ENCODE results near the gene PLEK. TPM values are rescaled to one million over a fixed set of nuclear protein-coding genes. Genes with fewer than 3 reads are reported as not detected.
A peak's percentile ranks its signal among the peaks of the same experiment; 100 is the strongest.

Gene PLEK
- total and polyA plus RNA-seq, 9 of the 15 experiments (the other 6 are each of a cell fraction or from before 2014, with no cell fraction given): 0.14 to 1.2 (median 0.36) TPM

DNA sequence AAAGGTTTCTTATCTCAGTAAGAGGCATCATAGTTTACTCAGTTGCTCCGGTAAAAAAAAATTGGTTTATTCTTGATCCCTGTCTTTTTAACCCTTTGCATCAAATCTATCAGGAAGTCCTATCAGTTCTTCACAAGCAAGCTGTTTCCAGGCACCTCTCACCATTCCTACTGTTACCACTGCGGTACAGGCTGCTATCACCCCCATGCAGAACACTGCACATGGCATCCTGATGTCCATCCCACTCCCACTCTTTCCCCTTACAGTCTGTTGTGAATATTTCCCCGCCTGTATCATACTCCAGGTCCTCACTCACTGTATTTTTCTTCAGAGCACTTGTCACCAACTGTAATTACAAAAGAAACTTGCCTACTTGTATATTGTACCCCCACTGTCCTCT lies 40.0 kb upstream of the PLEK start:
- in situ Hi-C loops (cut with MboI): no loop called here

DNA sequence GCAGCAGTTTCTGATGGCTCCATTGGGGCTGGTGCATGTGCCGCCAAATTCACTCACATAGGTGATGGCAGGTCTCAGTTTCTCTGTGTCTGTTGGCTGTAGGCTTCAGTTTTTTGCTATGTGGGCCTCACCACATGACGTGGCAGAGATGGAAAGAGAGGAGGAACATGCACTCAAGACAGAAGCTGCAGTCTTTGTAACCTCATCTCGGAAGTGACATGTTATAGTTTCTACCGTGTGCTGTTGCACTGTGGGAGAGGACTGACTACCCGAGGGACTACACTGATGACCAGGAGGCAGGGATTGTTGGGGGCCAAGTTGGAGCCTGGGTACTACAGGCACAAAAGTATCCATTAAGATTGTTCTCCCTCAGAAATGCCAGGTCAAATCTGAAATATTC lies 36.2 kb upstream of the PLEK start:
- WGBS (ENCODE audit: insufficient coverage, low coverage, missing lambda C conversion rate): 28% methylated on average over 5 of the region's 5 CpGs
- intact Hi-C loops (cut with micrococcal nuclease): no loop called here
- ChIA-PET CTCF (ENCODE audit: low intra/inter-chr PET ratio) (no interaction called here), POLR2A (interaction anchor here (2.9 kb wide), 1 partner anchor 9 kb away, joined by 13 read pairs; the partner anchor contains the start of gene CNRIP1)
- in situ Hi-C loops (cut with MboI): no loop called here
- Histone ChIP-seq H3K79me2 (ENCODE audit: control insufficient read depth, insufficient read depth, low read length) (no peaks in the 10 kb centered on the region), H3K4me1 (replicated peaks in 1 of 2; ENCODE audit: control insufficient read depth in 2 of 2, insufficient read depth in 2 of 2, low read length in 2 of 2) (peaks cover 0 to 10% of the 10 kb centered on the region in 2 experiments; a peak in 1 of 5 replicates), H3K9ac (ENCODE audit: insufficient read depth in 1 of 2, low read depth in 2 of 2, low read length in 2 of 2) (no peak overlapping the region), H4K20me1 (replicated peaks; ENCODE audit: control insufficient read depth, insufficient read depth, low read length) (no peaks in the 10 kb centered on the region), H2AFZ (ENCODE audit: low read depth, low read length) (peak overlapping the region; percentile 81), H3K4me3 (no peak overlapping the region), H3K36me3 (ENCODE audit: control insufficient read depth, insufficient read depth, low read length) (no peaks in the 10 kb centered on the region), H3K4me2 (ENCODE audit: insufficient read depth, low read length) (no peak overlapping the region), H3K27ac (ENCODE audit: extremely low read depth, low read depth, low read length) (no peak overlapping the region), H3K27me3 (ENCODE audit: control insufficient read depth in 2 of 2, insufficient read depth in 2 of 2, low read length in 2 of 2) (no peaks in the 10 kb centered on the region), H3K9me1 (ENCODE audit: control insufficient read depth, insufficient read depth, low read length) (no peaks in the 10 kb centered on the region), H3K9me3 (replicated peaks; ENCODE audit: control insufficient read depth, insufficient read depth, low read depth, low read length) (no peaks in the 10 kb centered on the region)
- ATAC-seq (peak; percentile 50; the same call in 2 of the 3 replicates), DNase-seq (ENCODE audit: extremely low read depth in 1 of 4, low spot score in 3 of 4) (no peak), FAIRE-seq (no peak)
- BruUV-seq (replicated peaks): no TSS peak
- TF ChIP-seq MTF1 (CRISPR knock-in tag; IDR thresholded peaks at IDR 0.05; ENCODE audit: borderline replicate concordance) (no peak), SUPT5H (IDR thresholded peaks at IDR 0.05) (no peak), MTA3 (IDR thresholded peaks at IDR 0.05; ENCODE audit: borderline replicate concordance) (no peak), ZFPM2 (CRISPR knock-in tag; IDR thresholded peaks at IDR 0.05) (no peak), PHF20 (IDR thresholded peaks at IDR 0.05; ENCODE audit: partially characterized antibody) (no peak), PRPF4 (IDR thresholded peaks at IDR 0.05; ENCODE audit: insufficient read depth, low read depth, low read length, poor library complexity, severe bottlenecking) (no peak), ZNF785 (CRISPR knock-in tag; IDR thresholded peaks at IDR 0.05) (no peak), ZSCAN32 (CRISPR knock-in tag; IDR thresholded peaks at IDR 0.05) (no peak), ZNF274 (IDR thresholded peaks at IDR 0.05; ENCODE audit: borderline replicate concordance, low read depth, low read length) (no peak), PCBP2 (IDR thresholded peaks at IDR 0.05; ENCODE audit: low read depth, low read length, poor library complexity, severe bottlenecking) (no peak), GABPB1 (CRISPR knock-in tag; IDR thresholded peaks at IDR 0.05) (no peak)
- TF ChIP-seq, protein P1, sequence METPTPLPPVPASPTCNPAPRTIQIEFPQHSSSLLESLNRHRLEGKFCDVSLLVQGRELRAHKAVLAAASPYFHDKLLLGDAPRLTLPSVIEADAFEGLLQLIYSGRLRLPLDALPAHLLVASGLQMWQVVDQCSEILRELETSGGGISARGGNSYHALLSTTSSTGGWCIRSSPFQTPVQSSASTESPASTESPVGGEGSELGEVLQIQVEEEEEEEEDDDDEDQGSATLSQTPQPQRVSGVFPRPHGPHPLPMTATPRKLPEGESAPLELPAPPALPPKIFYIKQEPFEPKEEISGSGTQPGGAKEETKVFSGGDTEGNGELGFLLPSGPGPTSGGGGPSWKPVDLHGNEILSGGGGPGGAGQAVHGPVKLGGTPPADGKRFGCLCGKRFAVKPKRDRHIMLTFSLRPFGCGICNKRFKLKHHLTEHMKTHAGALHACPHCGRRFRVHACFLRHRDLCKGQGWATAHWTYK (CRISPR knock-in tag; IDR thresholded peaks at IDR 0.05): no peak

More for the DNA sequence above, 40.0 kb upstream of the PLEK start:
- FAIRE-seq (no peak), ATAC-seq (no peak), DNase-seq (ENCODE audit: extremely low read depth in 1 of 4, low spot score in 3 of 4) (peak in 3 of 4 experiments; percentile 40 to 60 (median 53))
- H3K9me1 ChIP-seq (ENCODE audit: control insufficient read depth, insufficient read depth, low read length): no peaks in the 10 kb centered on the region
- CTCF ChIA-PET (ENCODE audit: low intra/inter-chr PET ratio): no interaction called here
- H3K9me3 ChIP-seq (replicated peaks; ENCODE audit: control insufficient read depth, insufficient read depth, low read depth, low read length): no peaks in the 10 kb centered on the region
- H3K4me1 ChIP-seq (replicated peaks in 1 of 2; ENCODE audit: control insufficient read depth in 2 of 2, insufficient read depth in 2 of 2, low read length in 2 of 2): peaks cover 0 to 6% of the 10 kb centered on the region in 2 experiments; a peak in 1 of 5 replicates
- intact Hi-C loops (cut with micrococcal nuclease): no loop called here
- no peaks in the 10 kb centered on the region for H3K27me3 ChIP-seq (ENCODE audit: control insufficient read depth in 2 of 2, insufficient read depth in 2 of 2, low read length in 2 of 2)
- H3K9ac ChIP-seq (ENCODE audit: insufficient read depth in 1 of 2, low read depth in 2 of 2, low read length in 2 of 2): no peak overlapping the region
- no peaks in the 10 kb centered on the region for H3K79me2 ChIP-seq (ENCODE audit: control insufficient read depth, insufficient read depth, low read length)
- H4K20me1 ChIP-seq (replicated peaks; ENCODE audit: control insufficient read depth, insufficient read depth, low read length): no peaks in the 10 kb centered on the region
- no TSS peak for BruUV-seq (replicated peaks)
- peak; percentile 45; the same call in 1 of the 2 replicates for TF ChIP-seq CBFA2T2 (conservative IDR thresholded peaks at IDR 0.05)
- no peak for TF ChIP-seq EWSR1 (IDR thresholded peaks at IDR 0.05; ENCODE audit: borderline replicate concordance, low read depth, partially characterized antibody)
- peak; percentile 67 for TF ChIP-seq CBFA2T3 (IDR thresholded peaks at IDR 0.05)
- no peaks in the 10 kb centered on the region for H3K36me3 ChIP-seq (ENCODE audit: control insufficient read depth, insufficient read depth, low read length)
- POLR2A ChIA-PET: interaction anchor here (0.6 to 0.7 kb wide), 2 partner anchors 9 to 466 kb away, joined by 3 to 5 read pairs; no protein-coding TSS in a partner anchor
- H3K27ac ChIP-seq (ENCODE audit: extremely low read depth, low read depth, low read length): no peak overlapping the region
- peak overlapping the region; percentile 67 for H2AFZ ChIP-seq (ENCODE audit: low read depth, low read length)
- WGBS (ENCODE audit: insufficient coverage, low coverage, missing lambda C conversion rate): 5% methylated on average over 3 of the region's 3 CpGs
- H3K4me3 ChIP-seq: no peak overlapping the region
- H3K4me2 ChIP-seq (ENCODE audit: insufficient read depth, low read length): no peak overlapping the region
